ENCODE measurements around the gene SRM. TPM values are rescaled to one million over a fixed set of nuclear protein-coding genes. Genes with fewer than 3 reads are reported as not detected.
"Not testable (repeated sequence)": the region's sequence is repeated elsewhere in the genome, so short reads cannot be mapped to it uniquely, and the experiment has no call there.

The SRM gene
- total and polyA plus RNA-seq, 4 donors, result 13.4 to 123 (median 70.5) TPM

DNA sequence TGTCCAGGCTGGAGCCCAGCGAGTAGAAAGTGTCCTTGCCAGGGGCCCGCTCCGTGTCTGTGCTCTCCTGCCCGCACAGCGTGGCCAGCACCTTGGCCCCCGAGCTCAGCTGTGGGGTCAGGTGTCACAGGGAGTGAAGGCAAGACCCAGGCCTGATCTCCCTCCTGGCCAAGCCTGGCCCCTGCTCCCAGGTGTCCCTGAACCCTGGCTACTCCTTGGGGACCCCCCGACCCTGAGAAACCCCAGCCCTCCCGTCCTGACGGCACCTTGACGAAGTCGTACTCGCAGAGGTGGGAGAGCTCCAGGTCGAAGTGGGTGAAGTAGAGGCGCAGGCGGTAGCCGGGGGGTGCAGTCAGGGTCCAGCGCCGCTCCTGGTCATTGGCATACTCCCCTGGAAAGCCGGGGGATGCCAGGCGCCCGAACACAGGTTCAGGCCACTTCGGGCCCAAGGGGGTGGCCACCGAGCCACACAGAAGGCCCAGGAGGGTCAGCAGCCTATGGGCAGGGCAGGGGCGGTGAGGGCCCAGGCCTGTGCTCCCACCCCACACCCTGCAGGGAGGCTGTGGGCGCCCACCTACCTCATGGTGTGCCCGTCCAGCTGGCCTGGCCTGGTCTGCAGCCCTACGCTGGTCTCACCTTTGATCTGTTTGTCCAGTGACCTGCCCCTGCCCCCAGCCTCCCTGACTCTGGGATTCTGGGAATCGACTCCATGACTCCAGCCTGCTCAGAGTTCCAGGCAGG, 13.0 kb downstream of the SRM start, which contains the start of gene MASP2:
MASP2 (minus strand) TSS at position 615 of the 741 bp plus-strand sequence; CDS start at position 583, 32 bp downstream.
- DNase-seq (ENCODE audit: low read depth in 4 of 6, low spot score in 6 of 6), result no peak
- Histone ChIP-seq H3K36me3 (ENCODE audit: control insufficient read depth, insufficient read depth, low read length) (no peaks in the 10 kb centered on the region), H3K27me3 (ENCODE audit: control insufficient read depth, insufficient read depth, low read length) (no peaks in the 10 kb centered on the region), H3K27ac (ENCODE audit: low read depth, low read length) (no peak within 1 kb of the TSS), H3K4me3 (ENCODE audit: low read depth, low read length) (no peak within 1 kb of the TSS), H3K4me1 (ENCODE audit: control insufficient read depth, insufficient read depth, low read length) (peaks cover under 1% of the 10 kb centered on the region), H3K9me3 (ENCODE audit: control insufficient read depth, insufficient read depth, low read length) (no peaks in the 10 kb centered on the region)
- WGBS (ENCODE audit: insufficient coverage), result 93% methylated on average over 28 of the region's 28 CpGs

DNA sequence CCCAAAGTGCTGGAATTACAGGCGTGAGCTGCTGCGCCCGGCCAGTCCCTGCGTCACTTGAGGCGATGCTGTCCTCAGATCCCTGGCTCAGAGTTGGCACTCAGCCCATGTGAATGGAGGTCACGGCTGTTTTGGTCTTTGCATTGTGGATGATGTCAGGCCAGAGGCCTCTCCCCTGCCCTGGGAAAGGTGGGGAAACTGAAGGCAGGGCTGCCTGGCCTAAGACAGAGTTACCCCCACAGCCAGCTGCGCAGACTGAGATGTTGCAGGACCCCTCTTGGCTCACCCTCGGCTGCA, 13.6 kb downstream of the SRM start:
- H3K9me3 ChIP-seq (ENCODE audit: control insufficient read depth, insufficient read depth, low read length), result no peaks in the 10 kb centered on the region

DNA sequence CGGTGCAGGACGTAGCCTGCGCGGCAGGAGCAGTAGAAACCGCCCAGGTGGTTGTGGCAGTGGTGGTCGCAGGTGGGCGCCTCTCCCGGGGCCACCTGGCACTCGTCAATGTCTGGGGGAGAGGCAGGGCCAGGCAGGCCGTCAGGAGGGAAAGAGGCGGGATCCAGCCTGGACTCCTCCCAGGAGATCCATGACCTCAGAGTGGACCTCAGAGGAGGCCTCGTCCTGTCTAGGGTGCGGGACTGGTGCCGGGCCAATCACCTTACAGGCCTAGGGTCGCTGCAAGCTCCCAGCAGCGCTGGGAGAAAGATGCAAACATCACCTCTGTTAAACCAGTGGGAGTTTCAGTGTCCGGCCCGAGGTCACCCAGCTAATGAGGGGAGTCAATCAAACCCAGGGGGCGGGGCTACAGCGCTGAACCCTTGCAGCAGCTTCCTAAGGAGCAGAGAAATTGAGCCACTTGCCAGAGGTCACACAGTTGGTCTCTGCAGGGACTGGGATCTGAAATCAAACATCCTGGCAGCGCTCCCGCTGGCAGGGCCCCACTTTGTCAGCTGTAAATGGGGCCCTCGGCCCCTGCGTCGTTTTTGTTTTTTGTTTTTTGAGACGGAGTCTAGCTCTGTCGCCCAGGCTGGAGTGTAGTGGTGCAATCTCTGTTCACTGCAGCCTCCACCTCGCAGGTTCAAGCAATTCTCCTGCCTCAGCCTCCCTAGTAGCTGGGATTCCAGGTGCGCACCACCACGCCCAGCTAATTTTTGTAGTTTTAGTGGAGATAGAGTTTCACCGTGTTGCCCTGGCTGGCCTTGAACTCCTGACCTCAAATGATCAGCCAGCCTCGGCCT, 14.2 kb downstream of the SRM start:
- no peak for DNase-seq (ENCODE audit: low read depth in 4 of 6, low spot score in 6 of 6)
- Histone ChIP-seq H3K9me3 (ENCODE audit: control insufficient read depth, insufficient read depth, low read length) (no peaks in the 10 kb centered on the region), H3K4me3 (ENCODE audit: low read depth, low read length) (no peak overlapping the region), H3K4me1 (ENCODE audit: control insufficient read depth, insufficient read depth, low read length) (no peaks in the 10 kb centered on the region), H3K36me3 (ENCODE audit: control insufficient read depth, insufficient read depth, low read length) (no peaks in the 10 kb centered on the region), H3K27me3 (ENCODE audit: control insufficient read depth, insufficient read depth, low read length) (no peaks in the 10 kb centered on the region), H3K27ac (ENCODE audit: low read depth, low read length) (no peak overlapping the region)
- 47% methylated on average over 32 of the region's 32 CpGs for WGBS (ENCODE audit: insufficient coverage)

More for the DNA sequence above, 13.6 kb downstream of the SRM start:
- WGBS (ENCODE audit: insufficient coverage), result 91% methylated on average over 8 of the region's 8 CpGs
- Histone ChIP-seq H3K27me3 (ENCODE audit: control insufficient read depth, insufficient read depth, low read length) (no peaks in the 10 kb centered on the region), H3K4me3 (ENCODE audit: low read depth, low read length) (no peak overlapping the region), H3K4me1 (ENCODE audit: control insufficient read depth, insufficient read depth, low read length) (no peaks in the 10 kb centered on the region), H3K27ac (ENCODE audit: low read depth, low read length) (no peak overlapping the region), H3K36me3 (ENCODE audit: control insufficient read depth, insufficient read depth, low read length) (no peaks in the 10 kb centered on the region)
- DNase-seq (ENCODE audit: low read depth in 4 of 6, low spot score in 6 of 6), result no peak

DNA sequence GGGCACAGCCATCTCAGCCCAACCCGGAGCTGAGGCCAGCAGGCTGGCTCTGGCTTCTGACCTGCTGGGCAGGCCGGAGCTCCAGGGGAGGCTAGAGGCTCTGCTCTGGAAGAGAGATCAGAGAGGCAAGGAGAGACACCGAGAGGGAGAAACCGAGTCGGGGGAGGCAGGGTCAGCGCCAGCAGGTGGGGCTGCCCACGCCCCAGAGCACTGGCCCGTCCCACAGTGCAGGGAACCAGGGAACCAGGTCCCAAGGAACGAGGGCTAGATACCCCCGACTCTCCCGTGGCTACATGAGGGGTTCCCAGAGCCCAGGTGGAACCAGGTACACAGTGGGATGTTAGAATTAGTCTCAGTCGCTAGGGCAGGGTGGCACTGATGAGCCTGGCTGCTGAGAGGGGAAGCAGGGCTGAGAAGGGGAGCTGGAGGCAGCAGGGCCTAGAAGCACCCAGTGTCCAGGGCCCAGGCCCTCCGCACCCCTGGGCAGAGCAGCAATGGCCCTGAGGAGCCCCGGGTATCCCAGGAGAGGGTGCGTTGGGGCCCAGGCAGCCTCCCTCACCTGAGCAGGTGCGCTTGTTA, 14.9 kb downstream of the SRM start:
- Histone ChIP-seq H3K27ac (ENCODE audit: low read depth, low read length) (no peak overlapping the region), H3K4me3 (ENCODE audit: low read depth, low read length) (no peak overlapping the region), H3K27me3 (ENCODE audit: control insufficient read depth, insufficient read depth, low read length) (no peaks in the 10 kb centered on the region), H3K9me3 (ENCODE audit: control insufficient read depth, insufficient read depth, low read length) (no peaks in the 10 kb centered on the region), H3K36me3 (ENCODE audit: control insufficient read depth, insufficient read depth, low read length) (no peaks in the 10 kb centered on the region), H3K4me1 (ENCODE audit: control insufficient read depth, insufficient read depth, low read length) (no peaks in the 10 kb centered on the region)
- no peak for DNase-seq (ENCODE audit: low read depth in 4 of 6, low spot score in 6 of 6)
- WGBS (ENCODE audit: insufficient coverage), result 88% methylated on average over 16 of the region's 16 CpGs

DNA sequence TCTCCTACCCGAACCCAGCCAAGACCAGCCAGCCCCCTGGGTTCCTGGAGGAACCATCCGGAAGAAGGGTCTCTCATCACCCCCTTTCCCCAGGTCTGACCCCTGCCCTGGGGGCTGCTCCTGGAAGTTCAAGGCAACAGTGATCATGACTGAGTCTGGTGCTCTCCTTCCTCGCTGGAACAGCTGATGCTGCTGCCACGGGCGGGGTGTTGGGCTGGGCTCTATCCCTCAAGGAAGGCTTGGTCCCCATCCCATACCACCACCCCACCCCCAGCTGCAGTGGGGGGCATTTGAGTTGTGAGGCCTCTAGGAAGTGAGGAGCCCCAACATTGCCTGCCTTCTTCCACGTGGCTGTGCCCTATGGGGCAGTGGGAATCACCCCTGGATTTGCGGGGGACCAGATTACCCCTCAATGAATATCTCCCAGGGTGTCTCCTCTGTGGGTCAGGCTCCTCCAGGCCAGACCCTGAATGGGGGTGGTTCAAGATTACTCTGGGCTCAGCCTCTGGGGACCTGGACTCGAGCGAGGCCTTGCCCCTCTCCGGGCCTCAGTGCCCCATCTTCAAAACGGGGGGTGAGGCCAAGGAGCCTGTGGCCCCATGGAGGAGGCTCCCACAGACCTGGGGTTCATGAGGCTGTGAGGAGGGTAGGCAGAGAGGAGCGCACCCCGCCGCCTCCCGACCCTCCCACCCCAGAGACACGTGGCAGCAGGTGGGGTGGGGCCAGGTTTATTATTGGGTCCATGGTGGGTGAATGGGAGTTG, 15.6 kb downstream of the SRM start:
- no peaks in the 10 kb centered on the region for H3K27me3 ChIP-seq (ENCODE audit: control insufficient read depth, insufficient read depth, low read length)
- H3K4me3 ChIP-seq (ENCODE audit: low read depth, low read length), result no peak overlapping the region
- H3K36me3 ChIP-seq (ENCODE audit: control insufficient read depth, insufficient read depth, low read length), result no peaks in the 10 kb centered on the region
- no peak overlapping the region for H3K27ac ChIP-seq (ENCODE audit: low read depth, low read length)
- no peaks in the 10 kb centered on the region for H3K4me1 ChIP-seq (ENCODE audit: control insufficient read depth, insufficient read depth, low read length)
- DNase-seq (ENCODE audit: low read depth in 4 of 6, low spot score in 6 of 6), result no peak
- 89% methylated on average over 9 of the region's 16 CpGs for WGBS (ENCODE audit: insufficient coverage)
- H3K9me3 ChIP-seq (ENCODE audit: control insufficient read depth, insufficient read depth, low read length), result no peaks in the 10 kb centered on the region

DNA sequence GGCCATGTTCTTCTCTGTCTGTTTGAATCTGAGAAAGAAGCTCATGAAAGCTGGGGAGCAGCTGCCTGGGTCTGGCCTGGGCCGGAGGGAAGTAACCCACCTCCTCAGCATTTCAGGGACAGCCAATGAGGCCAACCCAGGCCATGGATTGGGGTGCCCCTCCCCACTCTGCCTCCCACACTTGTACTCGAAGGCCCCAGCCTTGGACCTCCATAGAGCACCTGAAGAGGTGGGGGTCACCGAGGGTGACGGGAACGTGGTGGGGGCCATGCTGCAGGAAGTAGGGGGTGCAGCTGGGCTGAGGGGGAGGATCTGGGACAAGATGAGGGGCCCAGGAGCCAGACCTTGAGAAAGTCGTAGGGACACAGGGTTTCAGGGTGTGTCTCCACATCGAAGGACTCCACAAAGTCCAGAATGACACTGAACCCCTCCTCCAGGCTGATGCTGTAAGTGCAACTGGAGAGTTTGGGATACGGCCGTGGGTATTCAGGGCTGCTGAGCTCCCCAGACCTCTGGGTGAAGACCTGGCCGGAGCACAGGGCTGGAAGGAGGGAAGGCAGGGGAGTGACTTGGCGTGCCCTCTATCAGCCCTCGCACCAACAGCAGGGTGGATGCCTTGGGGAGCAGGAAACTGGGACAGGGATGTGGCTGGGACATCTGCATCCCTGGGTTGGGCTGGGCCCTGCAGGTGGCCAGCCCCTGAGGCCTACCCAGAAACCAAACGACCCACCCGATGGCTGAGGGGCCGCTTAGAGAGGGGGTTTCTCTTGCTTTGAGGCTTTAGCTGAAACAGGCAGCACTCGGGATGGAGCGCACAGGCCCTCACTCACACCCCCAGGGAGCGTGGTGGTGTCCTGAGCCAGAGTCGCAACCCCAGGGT, 16.6 kb downstream of the SRM start:
- Histone ChIP-seq H3K27me3 (ENCODE audit: control insufficient read depth, insufficient read depth, low read length) (no peaks in the 10 kb centered on the region), H3K4me1 (ENCODE audit: control insufficient read depth, insufficient read depth, low read length) (peaks cover 4% of the 10 kb centered on the region), H3K4me3 (ENCODE audit: low read depth, low read length) (no peak overlapping the region), H3K36me3 (ENCODE audit: control insufficient read depth, insufficient read depth, low read length) (no peaks in the 10 kb centered on the region), H3K9me3 (ENCODE audit: control insufficient read depth, insufficient read depth, low read length) (no peaks in the 10 kb centered on the region), H3K27ac (ENCODE audit: low read depth, low read length) (no peak overlapping the region)
- no peak for DNase-seq (ENCODE audit: low read depth in 4 of 6, low spot score in 6 of 6)
- WGBS (ENCODE audit: insufficient coverage), result 77% methylated on average over 11 of the region's 19 CpGs

DNA sequence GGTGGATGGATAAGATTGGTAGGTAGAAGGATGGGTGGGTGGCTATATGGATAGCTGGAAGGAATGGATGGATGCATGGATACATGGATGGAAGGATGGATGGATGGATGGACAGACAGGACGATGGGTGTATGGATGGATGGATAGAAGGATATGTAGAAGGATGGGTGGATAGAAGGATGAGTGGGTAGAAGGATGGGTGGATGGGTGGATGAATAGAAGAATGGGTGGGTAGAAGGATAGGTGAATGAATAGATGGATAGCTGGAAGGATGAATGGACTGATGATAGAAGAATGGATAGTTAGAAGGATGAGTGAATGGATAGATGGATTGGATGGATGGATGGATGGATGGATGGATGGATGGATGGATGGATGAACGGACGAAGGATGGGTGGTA, 17.8 kb downstream of the SRM start:
- H3K27me3 ChIP-seq (ENCODE audit: control insufficient read depth, insufficient read depth, low read length), result no peaks in the 10 kb centered on the region
- peaks cover 5% of the 10 kb centered on the region for H3K4me1 ChIP-seq (ENCODE audit: control insufficient read depth, insufficient read depth, low read length)
- no peaks in the 10 kb centered on the region for H3K9me3 ChIP-seq (ENCODE audit: control insufficient read depth, insufficient read depth, low read length)
- no peak for DNase-seq (ENCODE audit: low read depth in 4 of 6, low spot score in 6 of 6)
- 79% methylated on average over 3 of the region's 3 CpGs for WGBS (ENCODE audit: insufficient coverage)
- no peaks in the 10 kb centered on the region for H3K36me3 ChIP-seq (ENCODE audit: control insufficient read depth, insufficient read depth, low read length)
- no peak overlapping the region for H3K27ac ChIP-seq (ENCODE audit: low read depth, low read length)
- no peak overlapping the region for H3K4me3 ChIP-seq (ENCODE audit: low read depth, low read length)

DNA sequence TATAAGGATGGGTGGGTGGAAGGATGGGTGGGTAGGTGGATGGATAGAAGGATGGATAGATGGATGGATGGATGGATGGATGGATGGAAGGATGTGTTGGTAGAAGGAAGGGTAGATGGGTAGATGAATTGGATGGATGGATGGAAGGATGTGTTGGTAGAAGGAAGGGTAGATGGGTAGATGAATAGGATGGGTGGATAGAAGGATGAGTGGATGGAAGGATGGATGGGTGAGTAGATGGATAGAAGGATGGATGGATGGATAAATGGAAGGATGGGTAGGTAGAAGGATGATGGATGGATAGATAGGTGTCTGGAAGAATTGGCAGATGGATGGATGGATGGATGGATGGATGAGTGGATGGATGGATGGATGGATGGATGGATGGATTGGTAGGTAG, 18.8 kb downstream of the SRM start:
- no peak overlapping the region for H3K27ac ChIP-seq (ENCODE audit: low read depth, low read length)
- H3K9me3 ChIP-seq (ENCODE audit: control insufficient read depth, insufficient read depth, low read length), result no peaks in the 10 kb centered on the region
- H3K4me3 ChIP-seq (ENCODE audit: low read depth, low read length), result no peak overlapping the region
- peaks cover 5% of the 10 kb centered on the region for H3K4me1 ChIP-seq (ENCODE audit: control insufficient read depth, insufficient read depth, low read length)
- no peaks in the 10 kb centered on the region for H3K27me3 ChIP-seq (ENCODE audit: control insufficient read depth, insufficient read depth, low read length)
- no peak for DNase-seq (ENCODE audit: low read depth in 4 of 6, low spot score in 6 of 6)
- H3K36me3 ChIP-seq (ENCODE audit: control insufficient read depth, insufficient read depth, low read length), result no peaks in the 10 kb centered on the region

DNA sequence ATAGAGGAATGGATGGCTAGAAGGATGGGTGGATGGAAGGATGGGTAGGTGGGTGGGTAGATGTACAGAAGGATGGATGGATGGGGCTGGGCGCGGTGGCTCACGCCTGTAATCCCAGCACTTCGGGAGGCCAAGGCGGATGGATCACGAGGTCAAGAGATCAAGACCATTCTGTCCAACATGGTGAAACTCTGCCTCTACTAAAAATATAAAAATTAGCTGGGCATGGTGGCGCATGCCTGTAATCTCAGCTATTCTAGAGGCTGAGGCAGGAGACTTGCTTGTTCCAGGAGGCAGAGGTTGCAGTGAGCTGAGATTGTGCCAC, 19.8 kb downstream of the SRM start:
- 91% methylated on average over 5 of the region's 7 CpGs for WGBS (ENCODE audit: insufficient coverage)
- not testable (repeated sequence) for H3K27ac ChIP-seq (ENCODE audit: low read depth, low read length); H3K9me3 ChIP-seq (ENCODE audit: control insufficient read depth, insufficient read depth, low read length); H3K4me1 ChIP-seq (ENCODE audit: control insufficient read depth, insufficient read depth, low read length); H3K36me3 ChIP-seq (ENCODE audit: control insufficient read depth, insufficient read depth, low read length); H3K4me3 ChIP-seq (ENCODE audit: low read depth, low read length); DNase-seq (ENCODE audit: low read depth in 4 of 6, low spot score in 6 of 6); H3K27me3 ChIP-seq (ENCODE audit: control insufficient read depth, insufficient read depth, low read length)

All from spinal cord (tissue), 10 donors.